GM19351 (cell line): ENCODE results near the gene COL4A6.
A peak's percentile ranks its signal among the peaks of the same experiment; 100 is the strongest.

ENCODE experiments used
- ATAC-seq: cut with Tn5 transposase; IDR thresholded peaks from one replicate; pipeline ENCODE4 v1.9.1; 2021; ENCODE audit warnings: mild to moderate bottlenecking, moderate library complexity; ENCODE audit not compliant: unreplicated experiment

The COL4A6 gene

GRCh38 chrX:108163333-108164082, 274.7 kb downstream of the COL4A6 start:
- ATAC-seq: no peak

- no peak for ATAC-seq
Observed at GRCh38 chrX:108162265-108162664, 276.0 kb downstream of the COL4A6 start.

- no peak for ATAC-seq
Observed at GRCh38 chrX:108160309-108160708, 277.9 kb downstream of the COL4A6 start.

- ATAC-seq: no peak
Observed at GRCh38 chrX:108159028-108159670, 279.1 kb downstream of the COL4A6 start.

GRCh38 chrX:108157628-108158027, 280.6 kb downstream of the COL4A6 start:
- ATAC-seq: no peak

GRCh38 chrX:108156934-108157466, 281.2 kb downstream of the COL4A6 start:
- no peak for ATAC-seq

GRCh38 chrX:108156082-108156481, 282.1 kb downstream of the COL4A6 start:
- ATAC-seq: no peak

GRCh38 chrX:108148524-108148923, 289.7 kb downstream of the COL4A6 start:
- peak; percentile 97 for ATAC-seq

- no peak for ATAC-seq
Observed at GRCh38 chrX:108138814-108139702, 299.2 kb downstream of the COL4A6 start.

GRCh38 chrX:108134724-108135123, 303.5 kb downstream of the COL4A6 start:
- no peak for ATAC-seq

- ATAC-seq: no peak
Observed at GRCh38 chrX:108132876-108133275, 305.3 kb downstream of the COL4A6 start.

- ATAC-seq: no peak
Observed at GRCh38 chrX:108132034-108132433, 306.2 kb downstream of the COL4A6 start.

- no peak for ATAC-seq
Observed at GRCh38 chrX:108131471-108131870, 306.8 kb downstream of the COL4A6 start.

GRCh38 chrX:108130889-108131288, 307.3 kb downstream of the COL4A6 start:
- ATAC-seq: no peak

- ATAC-seq: no peak
Observed at GRCh38 chrX:108127152-108127551, 311.1 kb downstream of the COL4A6 start.

GRCh38 chrX:108126661-108127060, 311.6 kb downstream of the COL4A6 start:
- ATAC-seq: no peak

GRCh38 chrX:108123591-108124366, 314.4 kb downstream of the COL4A6 start:
- no peak for ATAC-seq

GRCh38 chrX:108122748-108123147, 315.5 kb downstream of the COL4A6 start:
- no peak for ATAC-seq

GRCh38 chrX:108121291-108121690, 316.9 kb downstream of the COL4A6 start:
- ATAC-seq: no peak

GRCh38 chrX:108117988-108118387, 320.2 kb downstream of the COL4A6 start:
- no peak for ATAC-seq
